Panc1 (cell line): ENCODE measurements around the gene MTHFD2L. TPM values are rescaled to one million over a fixed set of nuclear protein-coding genes. Genes with fewer than 3 reads are reported as not detected.

Source experiments
- ATAC-seq: fragments of 200-7000 bp; cut with Tn5 transposase; 2 replicates; pipeline ENCODE4 v1.9.1; 2020; ENCODE audit warnings: mild to moderate bottlenecking, moderate library complexity
- BruUV-seq: library from RNA; stranded (reverse); fragments of 400-500 nt; replicated peaks from 2 replicates; lab custom pipeline; 2021; lab: Mats Ljungman, UMichigan
- CTCF ChIA-PET: fragments of 300-600 bp; sonication (Branson Sonifier 250); formaldehyde crosslinking; loops from one replicate; lab custom pipeline; 2022; ENCODE audit warnings: antibody characterized with exemption; lab: Charles Lee
- POLR2A ChIA-PET: fragments of 300-600 bp; sonication (Branson Sonifier 250); formaldehyde crosslinking; loops from one replicate; lab custom pipeline; 2022; ENCODE audit warnings: antibody characterized with exemption; lab: Charles Lee
- DNase-seq: peaks from one replicate; pipeline ENCODE4 v3.0.0-alpha.2; 2010; ENCODE audit warnings: low read depth, low spot score
- H3K27ac ChIP-seq: 2 replicates; pipeline ENCODE4 v1.5.1; 2011; ENCODE audit warnings: mild to moderate bottlenecking, low read length, inconsistent platforms
- H3K27me3 ChIP-seq: fragments of 200-500 bp; sonication (Bioruptor generic); 2 replicates; pipeline ENCODE4 v1.6.0; 2014; ENCODE audit warnings: low read length, inconsistent platforms; ENCODE audit not compliant: control insufficient read depth, insufficient read depth
- H3K36me3 ChIP-seq: fragments of 200-500 bp; sonication (Bioruptor generic); 2 replicates; pipeline ENCODE4 v1.5.1; 2014; ENCODE audit warnings: inconsistent platforms, mild to moderate bottlenecking, low read length, moderate library complexity; ENCODE audit not compliant: control insufficient read depth, insufficient read depth
- H3K4me1 ChIP-seq: 2 replicates; pipeline ENCODE4 v1.5.1; 2011; ENCODE audit warnings: inconsistent platforms, mild to moderate bottlenecking, low read length, moderate library complexity; ENCODE audit not compliant: control insufficient read depth, insufficient read depth
- H3K4me3 ChIP-seq, 2 experiments: 2 replicates each; pipeline ENCODE4 v1.5.1; 2011 to 2012; ENCODE audit warnings: low read depth in 2 of 2, low read length in 2 of 2, mild to moderate bottlenecking in 2 of 2, inconsistent platforms in 1 of 2, moderate library complexity in 1 of 2
- H3K9me3 ChIP-seq: fragments of 200-500 bp; sonication (Bioruptor generic); 2 replicates; pipeline ENCODE4 v1.5.1; 2014; ENCODE audit warnings: low read depth, mild to moderate bottlenecking, inconsistent platforms, low read length, moderate library complexity; ENCODE audit not compliant: control insufficient read depth, insufficient read depth
- POLR2AphosphoS5 ChIP-seq: IDR thresholded peaks from 2 replicates; pipeline ENCODE4 v1.6.1; 2012; ENCODE audit warnings: mild to moderate bottlenecking, low read depth, low read length, moderate library complexity
- SIN3A ChIP-seq: IDR thresholded peaks from 2 replicates; pipeline ENCODE4 v1.6.1; 2012; ENCODE audit warnings: low read depth, mild to moderate bottlenecking, low read length, moderate library complexity, borderline replicate concordance; ENCODE audit not compliant: insufficient read depth
- TCF7L2 ChIP-seq: IDR thresholded peaks from 2 replicates; pipeline ENCODE4 v1.6.1; 2011; ENCODE audit warnings: mild to moderate bottlenecking, low read depth, low read length, inconsistent platforms
- in situ Hi-C: cut with HindIII; loops from 2 replicates; pipeline ENCODE4 v1.10.0; 2016; ENCODE audit warnings: low sequenced_read_pairs, low pct_unique_long_range_greater_than_20kb
- intact Hi-C: fragments of 100-400 bp; cut with micrococcal nuclease; formaldehyde crosslinking; loops from one replicate; pipeline ENCODE4 v1.10.0; 2022; ENCODE audit not compliant: unreplicated experiment
- total RNA-seq: library from RNA; stranded (reverse); gene quantifications from one replicate; pipeline ENCODE4 v1.2.1, GENCODE V29; 2021; ENCODE audit not compliant: unreplicated experiment
- TF ChIP-seq, protein P1 (sequence below), 2 experiments: IDR thresholded peaks; 2 replicates each; pipeline ENCODE4 v1.6.1; 2011 to 2012; ENCODE audit warnings: low read depth in 2 of 2, control low read depth in 1 of 2, low read length in 1 of 2, mild to moderate bottlenecking in 1 of 2, moderate library complexity in 1 of 2; ENCODE audit not compliant: insufficient read depth in 1 of 2
- TF ChIP-seq, protein P2 (sequence below): fragments of 450-650 bp; IDR thresholded peaks from 2 replicates; pipeline ENCODE4 v1.5.1; 2017; ENCODE audit warnings: mild to moderate bottlenecking

MTHFD2L gene
- total RNA-seq, 1 experiment from 2014 or later = 6.6 TPM

GRCh38 chr4:74329307-74329706 is 171.4 kb downstream of the MTHFD2L start:
- intact Hi-C loops = no loop called here
- H3K9me3 ChIP-seq = no peaks in the 10 kb centered on the region
- no peaks in the 10 kb centered on the region for H3K36me3 ChIP-seq
- H3K27me3 ChIP-seq = no peaks in the 10 kb centered on the region
- DNase-seq = no peak
- no peaks in the 10 kb centered on the region for H3K4me1 ChIP-seq
- no peak overlapping the region for H3K27ac ChIP-seq
- ChIA-PET POLR2A (no interaction called here), CTCF (no interaction called here)
- ATAC-seq = no peak
- in situ Hi-C loops = no loop called here
- no peak for TF ChIP-seq POLR2AphosphoS5
- no peak for TF ChIP-seq TCF7L2
- TF ChIP-seq, protein P1, sequence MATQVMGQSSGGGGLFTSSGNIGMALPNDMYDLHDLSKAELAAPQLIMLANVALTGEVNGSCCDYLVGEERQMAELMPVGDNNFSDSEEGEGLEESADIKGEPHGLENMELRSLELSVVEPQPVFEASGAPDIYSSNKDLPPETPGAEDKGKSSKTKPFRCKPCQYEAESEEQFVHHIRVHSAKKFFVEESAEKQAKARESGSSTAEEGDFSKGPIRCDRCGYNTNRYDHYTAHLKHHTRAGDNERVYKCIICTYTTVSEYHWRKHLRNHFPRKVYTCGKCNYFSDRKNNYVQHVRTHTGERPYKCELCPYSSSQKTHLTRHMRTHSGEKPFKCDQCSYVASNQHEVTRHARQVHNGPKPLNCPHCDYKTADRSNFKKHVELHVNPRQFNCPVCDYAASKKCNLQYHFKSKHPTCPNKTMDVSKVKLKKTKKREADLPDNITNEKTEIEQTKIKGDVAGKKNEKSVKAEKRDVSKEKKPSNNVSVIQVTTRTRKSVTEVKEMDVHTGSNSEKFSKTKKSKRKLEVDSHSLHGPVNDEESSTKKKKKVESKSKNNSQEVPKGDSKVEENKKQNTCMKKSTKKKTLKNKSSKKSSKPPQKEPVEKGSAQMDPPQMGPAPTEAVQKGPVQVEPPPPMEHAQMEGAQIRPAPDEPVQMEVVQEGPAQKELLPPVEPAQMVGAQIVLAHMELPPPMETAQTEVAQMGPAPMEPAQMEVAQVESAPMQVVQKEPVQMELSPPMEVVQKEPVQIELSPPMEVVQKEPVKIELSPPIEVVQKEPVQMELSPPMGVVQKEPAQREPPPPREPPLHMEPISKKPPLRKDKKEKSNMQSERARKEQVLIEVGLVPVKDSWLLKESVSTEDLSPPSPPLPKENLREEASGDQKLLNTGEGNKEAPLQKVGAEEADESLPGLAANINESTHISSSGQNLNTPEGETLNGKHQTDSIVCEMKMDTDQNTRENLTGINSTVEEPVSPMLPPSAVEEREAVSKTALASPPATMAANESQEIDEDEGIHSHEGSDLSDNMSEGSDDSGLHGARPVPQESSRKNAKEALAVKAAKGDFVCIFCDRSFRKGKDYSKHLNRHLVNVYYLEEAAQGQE (IDR thresholded peaks at IDR 0.05; ENCODE audit: insufficient read depth in 1 of 2, low read depth in 2 of 2, low read length in 1 of 2) = no peak
- TF ChIP-seq SIN3A = no peak
- TF ChIP-seq, protein P2, sequence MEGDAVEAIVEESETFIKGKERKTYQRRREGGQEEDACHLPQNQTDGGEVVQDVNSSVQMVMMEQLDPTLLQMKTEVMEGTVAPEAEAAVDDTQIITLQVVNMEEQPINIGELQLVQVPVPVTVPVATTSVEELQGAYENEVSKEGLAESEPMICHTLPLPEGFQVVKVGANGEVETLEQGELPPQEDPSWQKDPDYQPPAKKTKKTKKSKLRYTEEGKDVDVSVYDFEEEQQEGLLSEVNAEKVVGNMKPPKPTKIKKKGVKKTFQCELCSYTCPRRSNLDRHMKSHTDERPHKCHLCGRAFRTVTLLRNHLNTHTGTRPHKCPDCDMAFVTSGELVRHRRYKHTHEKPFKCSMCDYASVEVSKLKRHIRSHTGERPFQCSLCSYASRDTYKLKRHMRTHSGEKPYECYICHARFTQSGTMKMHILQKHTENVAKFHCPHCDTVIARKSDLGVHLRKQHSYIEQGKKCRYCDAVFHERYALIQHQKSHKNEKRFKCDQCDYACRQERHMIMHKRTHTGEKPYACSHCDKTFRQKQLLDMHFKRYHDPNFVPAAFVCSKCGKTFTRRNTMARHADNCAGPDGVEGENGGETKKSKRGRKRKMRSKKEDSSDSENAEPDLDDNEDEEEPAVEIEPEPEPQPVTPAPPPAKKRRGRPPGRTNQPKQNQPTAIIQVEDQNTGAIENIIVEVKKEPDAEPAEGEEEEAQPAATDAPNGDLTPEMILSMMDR = no peak
- H3K4me3 ChIP-seq = no peak overlapping the region
- no TSS peak for BruUV-seq

GRCh38 chr4:74330295-74330750 is 172.4 kb downstream of the MTHFD2L start:
- DNase-seq (no peak), ATAC-seq (no peak)
- Histone ChIP-seq H3K9me3 (no peaks in the 10 kb centered on the region), H3K27ac (no peak overlapping the region), H3K36me3 (no peaks in the 10 kb centered on the region), H3K27me3 (no peaks in the 10 kb centered on the region), H3K4me3 (no peak overlapping the region), H3K4me1 (no peaks in the 10 kb centered on the region)
- TF ChIP-seq, protein P2 = no peak
- TF ChIP-seq SIN3A = no peak
- in situ Hi-C loops = no loop called here
- ChIA-PET CTCF (no interaction called here), POLR2A (no interaction called here)
- intact Hi-C loops = no loop called here
- no TSS peak for BruUV-seq
